Measurements from ENCODE around the gene PRKACA.

PRKACA gene

DNA sequence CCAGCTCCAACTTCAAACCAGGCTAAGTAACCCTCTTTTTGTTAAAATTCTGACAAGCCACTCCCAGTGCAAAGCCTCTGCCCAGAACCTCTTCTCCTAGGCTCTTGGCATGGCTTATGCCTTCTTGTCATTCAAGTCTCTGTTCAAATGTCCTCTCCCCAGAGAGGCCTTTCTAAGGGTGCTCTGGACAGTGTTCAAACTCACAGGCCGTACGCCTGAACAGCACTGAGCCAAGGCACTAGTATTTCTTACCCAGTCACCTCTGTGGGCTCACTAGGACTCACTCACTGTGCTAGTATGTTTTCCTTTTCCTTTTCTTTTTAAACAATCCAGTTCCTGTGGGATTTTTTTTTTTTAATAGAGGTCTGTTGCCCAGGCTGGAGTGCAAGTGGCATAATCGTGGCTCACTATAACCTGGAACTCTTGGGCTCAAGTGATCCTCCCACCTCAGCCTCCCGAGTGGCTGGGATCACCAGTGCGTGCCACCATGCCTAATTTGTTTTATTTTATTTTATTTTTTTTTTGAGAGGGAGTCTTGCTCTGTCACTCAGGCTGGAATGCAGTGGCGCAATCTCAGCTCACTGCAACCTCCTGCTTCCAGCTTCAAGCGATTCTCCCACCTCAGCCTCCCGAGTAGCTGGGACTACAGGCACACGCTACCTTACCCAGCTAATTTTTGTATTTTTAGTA is 21.2 kb upstream of the PRKACA start:
- DNase-seq (ENCODE audit: low read depth), result no peak
- H3K4me3 ChIP-seq (ENCODE audit: low read depth, low read length), result no peak overlapping the region
- TF ChIP-seq, protein P1, sequence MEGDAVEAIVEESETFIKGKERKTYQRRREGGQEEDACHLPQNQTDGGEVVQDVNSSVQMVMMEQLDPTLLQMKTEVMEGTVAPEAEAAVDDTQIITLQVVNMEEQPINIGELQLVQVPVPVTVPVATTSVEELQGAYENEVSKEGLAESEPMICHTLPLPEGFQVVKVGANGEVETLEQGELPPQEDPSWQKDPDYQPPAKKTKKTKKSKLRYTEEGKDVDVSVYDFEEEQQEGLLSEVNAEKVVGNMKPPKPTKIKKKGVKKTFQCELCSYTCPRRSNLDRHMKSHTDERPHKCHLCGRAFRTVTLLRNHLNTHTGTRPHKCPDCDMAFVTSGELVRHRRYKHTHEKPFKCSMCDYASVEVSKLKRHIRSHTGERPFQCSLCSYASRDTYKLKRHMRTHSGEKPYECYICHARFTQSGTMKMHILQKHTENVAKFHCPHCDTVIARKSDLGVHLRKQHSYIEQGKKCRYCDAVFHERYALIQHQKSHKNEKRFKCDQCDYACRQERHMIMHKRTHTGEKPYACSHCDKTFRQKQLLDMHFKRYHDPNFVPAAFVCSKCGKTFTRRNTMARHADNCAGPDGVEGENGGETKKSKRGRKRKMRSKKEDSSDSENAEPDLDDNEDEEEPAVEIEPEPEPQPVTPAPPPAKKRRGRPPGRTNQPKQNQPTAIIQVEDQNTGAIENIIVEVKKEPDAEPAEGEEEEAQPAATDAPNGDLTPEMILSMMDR (IDR thresholded peaks at IDR 0.05; ENCODE audit: insufficient read depth, low read depth, low read length, missing control alignments), result no peak

DNA sequence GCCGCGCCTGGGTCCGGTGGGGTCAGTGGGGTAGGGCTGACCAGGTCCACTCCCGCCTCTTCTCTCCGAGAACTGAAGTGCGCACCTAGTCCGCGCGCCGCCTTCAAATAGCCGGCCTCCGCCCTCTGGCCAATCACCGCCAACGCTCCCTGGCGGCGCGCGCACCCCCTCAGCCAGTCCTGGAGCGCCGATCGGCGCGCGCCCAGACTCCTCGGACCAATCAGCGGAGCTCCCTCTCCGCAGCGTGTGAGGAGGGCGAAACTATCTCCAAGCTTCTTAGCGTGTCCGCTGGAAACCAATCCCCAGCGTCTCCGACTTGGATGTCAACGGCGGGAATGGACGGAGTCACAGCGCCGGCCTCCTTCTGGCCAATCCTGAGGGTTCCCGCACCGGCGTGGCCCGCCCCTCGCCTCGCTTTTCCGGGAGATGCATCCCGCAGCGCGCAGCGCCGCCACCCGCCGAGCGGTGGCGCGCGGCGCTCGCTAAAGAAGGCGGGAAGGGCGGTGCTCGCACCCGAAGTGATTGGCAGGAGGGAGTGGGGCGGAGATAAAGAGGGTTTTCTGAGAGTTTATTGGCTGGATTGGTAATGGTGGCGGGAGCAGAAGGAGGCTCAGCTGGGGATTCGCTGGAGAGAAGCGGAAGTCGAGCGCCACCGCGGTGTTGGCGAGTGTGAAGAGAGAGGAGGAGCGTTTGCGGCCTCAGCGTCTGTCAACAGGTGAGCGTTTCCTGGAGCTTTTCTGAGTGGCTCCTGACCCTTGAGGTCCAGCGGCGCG is 19.1 kb upstream of the PRKACA start, which contains the start of gene ASF1B:
TSS of gene ASF1B (minus strand) at position 81 of the 773 bp plus-strand sequence. CDS start 133 bp downstream, outside the sequence.
- peak; percentile 100 for DNase-seq (ENCODE audit: low read depth)
- TF ChIP-seq, protein P1 (IDR thresholded peaks at IDR 0.05; ENCODE audit: insufficient read depth, low read depth, low read length, missing control alignments), result peak; percentile 82
- peak within 1 kb of the TSS; percentile 93 for H3K4me3 ChIP-seq (ENCODE audit: low read depth, low read length)

DNA sequence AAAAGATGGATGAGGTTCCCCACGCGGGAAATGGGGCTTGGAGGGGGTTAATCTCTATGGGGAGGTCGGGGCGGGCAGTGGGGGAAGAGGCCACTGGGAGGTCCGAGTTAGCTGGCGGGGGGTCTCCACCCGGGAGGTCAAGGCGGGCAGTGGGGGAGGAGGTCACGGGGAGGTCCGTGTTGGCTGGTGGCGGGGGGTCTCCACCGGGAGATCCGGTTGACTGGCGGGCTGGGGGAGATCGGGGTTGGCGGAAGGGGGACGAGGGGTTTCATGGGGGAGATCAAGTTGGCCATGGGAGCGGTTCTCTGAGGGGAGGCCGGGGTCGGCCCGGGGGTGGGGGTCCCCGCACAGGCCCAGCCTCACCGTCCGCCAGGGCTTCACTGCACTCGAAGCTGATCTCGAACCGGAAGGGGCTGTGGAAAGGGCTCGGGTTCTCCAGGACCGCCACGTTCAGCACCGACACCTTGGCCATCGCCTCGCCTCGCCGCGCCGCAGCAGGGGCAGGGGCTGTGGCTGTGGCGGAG is 18.5 kb upstream of the PRKACA start:
- no peak for DNase-seq (ENCODE audit: low read depth)
- peak overlapping the region; percentile 93 for H3K4me3 ChIP-seq (ENCODE audit: low read depth, low read length)
- TF ChIP-seq, protein P1 (IDR thresholded peaks at IDR 0.05; ENCODE audit: insufficient read depth, low read depth, low read length, missing control alignments), result no peak

DNA sequence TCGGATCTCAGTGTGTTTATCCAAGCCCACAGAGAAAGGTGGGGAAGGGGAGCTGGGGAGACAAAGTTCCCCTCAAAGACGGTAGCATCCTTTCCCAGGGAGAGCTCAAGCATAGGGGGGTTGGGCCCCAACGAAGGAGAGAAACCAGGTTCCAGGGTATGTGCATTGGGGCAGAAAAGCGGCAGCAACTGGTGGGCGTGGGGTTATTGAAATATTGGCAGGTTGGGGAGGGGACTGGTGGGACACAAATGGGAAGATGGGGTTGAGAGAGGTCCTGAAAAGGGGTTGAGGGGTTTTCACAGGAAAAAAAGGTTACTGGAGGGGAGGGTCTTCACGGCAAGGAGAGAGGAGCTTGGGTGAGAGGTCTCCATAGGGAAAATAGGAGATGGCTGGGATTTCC is 17.8 kb upstream of the PRKACA start:
- TF ChIP-seq, protein P1 (IDR thresholded peaks at IDR 0.05; ENCODE audit: insufficient read depth, low read depth, low read length, missing control alignments), result no peak
- no peak for DNase-seq (ENCODE audit: low read depth)
- peak overlapping the region; percentile 93 for H3K4me3 ChIP-seq (ENCODE audit: low read depth, low read length)

DNA sequence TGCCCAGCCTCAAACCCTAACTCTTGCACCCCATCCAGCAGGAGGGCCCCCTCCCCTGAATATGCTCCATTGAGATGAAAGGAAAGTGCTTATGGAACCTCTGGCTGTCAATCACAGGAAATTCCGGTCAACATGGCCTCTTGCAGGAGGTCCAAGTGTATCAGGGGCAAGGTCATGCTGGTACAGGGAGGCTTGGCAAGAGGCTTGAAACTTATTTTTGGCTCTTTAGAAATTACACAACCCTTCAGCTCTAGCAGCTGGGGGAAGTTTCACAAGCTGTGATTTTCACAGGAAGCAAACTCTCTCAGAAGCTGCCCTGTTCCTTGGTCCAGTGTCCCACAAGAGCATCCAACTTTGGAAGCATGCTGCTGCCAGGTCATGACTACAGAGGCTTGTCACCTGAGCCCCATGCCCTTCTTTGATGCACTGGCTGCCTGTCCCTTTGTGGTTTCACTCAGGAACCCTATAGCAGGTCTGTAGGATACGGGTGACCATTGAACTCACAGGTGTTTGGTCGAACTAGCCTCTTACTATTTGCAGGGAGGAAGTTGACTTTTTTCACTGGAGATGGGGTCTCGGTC is 10.5 kb upstream of the PRKACA start:
- H3K4me3 ChIP-seq (ENCODE audit: low read depth, low read length), result peak overlapping the region; percentile 18; the same call in 1 of the 2 replicates
- DNase-seq (ENCODE audit: low read depth), result peak; percentile 87

DNA sequence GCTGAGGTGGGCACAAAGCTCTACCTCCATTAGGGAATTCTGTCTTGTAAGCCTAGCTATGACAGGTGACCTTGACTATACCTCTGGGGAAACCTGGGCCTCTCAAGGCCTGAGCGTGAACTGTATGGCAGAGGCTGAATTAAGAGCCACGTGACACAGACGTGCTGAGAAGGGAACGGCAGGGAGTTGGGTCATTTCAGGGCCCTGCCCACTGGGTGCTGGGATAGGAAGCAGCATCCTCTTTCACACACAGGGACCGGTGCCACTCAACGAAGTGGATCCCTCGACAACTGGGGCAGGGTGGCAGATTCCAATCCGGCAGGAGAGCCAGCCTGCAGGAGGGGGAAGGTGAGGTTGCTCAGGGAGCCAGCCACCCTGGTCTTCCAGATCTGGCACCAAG is 9.6 kb upstream of the PRKACA start:
- no peak overlapping the region for H3K4me3 ChIP-seq (ENCODE audit: low read depth, low read length)
- TF ChIP-seq, protein P1 (IDR thresholded peaks at IDR 0.05; ENCODE audit: insufficient read depth, low read depth, low read length, missing control alignments), result no peak
- DNase-seq (ENCODE audit: low read depth), result no peak

More for the DNA sequence above, 10.5 kb upstream of the PRKACA start:
- TF ChIP-seq, protein P1 (IDR thresholded peaks at IDR 0.05; ENCODE audit: insufficient read depth, low read depth, low read length, missing control alignments), result no peak

All from GM12865 (cell line).